HepG2 (cell line): ENCODE results near the gene SIAH1. TPM values are rescaled to one million over a fixed set of nuclear protein-coding genes. Genes with fewer than 3 reads are reported as not detected.
"Not testable (repeated sequence)": the region's sequence is repeated elsewhere in the genome, so short reads cannot be mapped to it uniquely, and the experiment has no call there.

Source experiments
- ATAC-seq: fragments of 200-7000 bp; cut with Tn5 transposase; 3 replicates; pipeline ENCODE4 v1.9.1; 2020; ENCODE audit warnings: mild to moderate bottlenecking, moderate library complexity
- BruUV-seq: library from RNA; stranded (reverse); fragments of 400-500 nt; replicated peaks from 2 replicates; lab custom pipeline; 2021; lab: Mats Ljungman, UMichigan
- CTCF ChIA-PET: fragments of 300-600 bp; formaldehyde crosslinking; extraction: SDS; loops from one replicate; lab custom pipeline; 2021; ENCODE audit warnings: low total read pairs, inconsistent platforms, low intra/inter-chr PET ratio; lab: Yijun Ruan, JAX
- POLR2A ChIA-PET: fragments of 350-600 bp; sonication (Branson Sonifier 250); formaldehyde crosslinking; loops from one replicate; lab custom pipeline; 2020; ENCODE audit warnings: antibody characterized with exemption, inconsistent platforms; lab: Yijun Ruan, JAX
- DNase-seq: peaks from one replicate; pipeline ENCODE4 v3.0.0-alpha.2; 2015; ENCODE audit warnings: low spot score
- FAIRE-seq: peaks from 3 replicates; lab custom pipeline; 2011; peaks lifted over from hg19 to GRCh38; lab: Jason Lieb, UNC
- H2AFZ ChIP-seq: one replicate; pipeline ENCODE4 v1.6.1; 2011; ENCODE audit warnings: low read length, inconsistent platforms
- H3K27ac ChIP-seq: fragments of 300-600 bp; 3 replicates; pipeline ENCODE4 v1.8.0; 2011; ENCODE audit warnings: mixed run types, mild to moderate bottlenecking, mixed read lengths, low read length, inconsistent platforms; ENCODE audit not compliant: insufficient read depth; ENCODE audit errors: extremely low read length
- H3K27me3 ChIP-seq, 2 experiments: fragments of 200-600 bp in 1 of 2; 2 replicates in 1 of 2; 3 replicates in 1 of 2; pipeline versions ENCODE4 v1.6.0 to v1.8.0; 2011; ENCODE audit warnings: low read length in 2 of 2, mild to moderate bottlenecking in 2 of 2, moderate library complexity in 2 of 2, inconsistent platforms in 1 of 2; ENCODE audit not compliant: insufficient read depth in 2 of 2, control insufficient read depth in 1 of 2
- H3K36me3 ChIP-seq, 2 experiments: fragments of 200-600 bp in 1 of 2; replicated peaks in 1 of 2; 2 replicates in 1 of 2; 3 replicates in 1 of 2; pipeline versions ENCODE4 v1.5.1 to v1.8.0; 2011; ENCODE audit warnings: low read length in 2 of 2, inconsistent platforms in 1 of 2; ENCODE audit not compliant: insufficient read depth in 2 of 2, control insufficient read depth in 1 of 2
- H3K4me1 ChIP-seq: 2 replicates; pipeline ENCODE4 v1.5.1; 2012; ENCODE audit warnings: low read length, inconsistent platforms; ENCODE audit not compliant: insufficient read depth
- H3K4me2 ChIP-seq: 2 replicates; pipeline ENCODE4 v1.6.0; 2011; ENCODE audit warnings: low read depth, low read length, inconsistent platforms
- H3K4me3 ChIP-seq, 3 experiments: fragments of 200-600 bp in 1 of 3; sonication (generic), shearing (Covaris generic) in 1 of 3; replicated peaks in 1 of 3; 2 replicates each; pipeline ENCODE4 v1.5.1; 2011 to 2016; ENCODE audit warnings: low read length in 3 of 3, inconsistent platforms in 2 of 3, low read depth in 2 of 3, mild to moderate bottlenecking in 2 of 3, control low read depth in 1 of 3, mixed read lengths in 1 of 3; ENCODE audit not compliant: insufficient read depth in 1 of 3
- H3K79me2 ChIP-seq: one replicate; pipeline ENCODE4 v1.6.1; 2011; ENCODE audit warnings: low read length, inconsistent platforms; ENCODE audit not compliant: insufficient read depth
- H3K9ac ChIP-seq: 2 replicates; pipeline ENCODE4 v1.6.0; 2011; ENCODE audit warnings: mild to moderate bottlenecking, low read depth, low read length, inconsistent platforms; ENCODE audit not compliant: insufficient read depth
- H3K9me3 ChIP-seq: 2 replicates; pipeline ENCODE4 v1.5.1; 2012; ENCODE audit warnings: mild to moderate bottlenecking, low read length
- H4K20me1 ChIP-seq: 2 replicates; pipeline ENCODE4 v1.6.0; 2011; ENCODE audit warnings: inconsistent platforms, mild to moderate bottlenecking, low read length, moderate library complexity; ENCODE audit not compliant: insufficient read depth
- GLI4 ChIP-seq: sonication (generic); formaldehyde crosslinking; IDR thresholded peaks from 2 replicates; pipeline ENCODE4 v1.5.1; 2020; ENCODE audit warnings: missing genetic modification reagents, mild to moderate bottlenecking, moderate library complexity, borderline replicate concordance
- HNRNPL ChIP-seq: fragments of 200-400 bp; formaldehyde crosslinking; IDR thresholded peaks from 2 replicates; pipeline ENCODE4 v1.6.1; 2017; ENCODE audit warnings: mild to moderate bottlenecking, low read depth, low read length
- IRX3 ChIP-seq: sonication (generic); formaldehyde crosslinking; IDR thresholded peaks from 2 replicates; pipeline ENCODE4 v1.8.1; 2023; ENCODE audit warnings: mild to moderate bottlenecking, low read depth, missing genetic modification reagents, borderline replicate concordance
- ISX ChIP-seq: sonication (generic); formaldehyde crosslinking; conservative IDR thresholded peaks from 2 replicates; pipeline ENCODE4 v1.5.0; 2020; ENCODE audit warnings: missing genetic modification reagents
- MAFG ChIP-seq: sonication (generic); formaldehyde crosslinking; IDR thresholded peaks from 2 replicates; pipeline ENCODE4 v1.5.1; 2020; ENCODE audit warnings: mild to moderate bottlenecking, missing genetic modification reagents
- MTA1 ChIP-seq: sonication (generic); formaldehyde crosslinking; IDR thresholded peaks from 2 replicates; pipeline ENCODE4 v1.4.0; 2020; ENCODE audit warnings: missing genetic modification reagents, mild to moderate bottlenecking, borderline replicate concordance
- REPIN1 ChIP-seq: sonication (generic); formaldehyde crosslinking; IDR thresholded peaks from 2 replicates; pipeline ENCODE4 v1.8.0; 2022; ENCODE audit warnings: missing genetic modification reagents, low read depth, mild to moderate bottlenecking, borderline replicate concordance
- SETDB1 ChIP-seq: sonication (generic); formaldehyde crosslinking; IDR thresholded peaks from 2 replicates; pipeline ENCODE4 v1.5.1; 2020; ENCODE audit warnings: missing genetic modification reagents, mild to moderate bottlenecking, borderline replicate concordance
- ZBTB37 ChIP-seq: sonication (generic); formaldehyde crosslinking; IDR thresholded peaks from 2 replicates; pipeline ENCODE4 v1.4.0; 2020; ENCODE audit warnings: mild to moderate bottlenecking, missing genetic modification reagents
- ZBTB4 ChIP-seq: sonication (generic); formaldehyde crosslinking; IDR thresholded peaks from 2 replicates; pipeline ENCODE4 v1.4.0; 2020; ENCODE audit warnings: missing genetic modification reagents, mild to moderate bottlenecking, borderline replicate concordance
- ZNF101 ChIP-seq: sonication (generic); formaldehyde crosslinking; IDR thresholded peaks from 2 replicates; pipeline ENCODE4 v1.4.0; 2020; ENCODE audit warnings: mild to moderate bottlenecking, low read depth, missing genetic modification reagents, borderline replicate concordance
- ZNF614 ChIP-seq: IDR thresholded peaks from 2 replicates; pipeline ENCODE4 v1.6.1; 2018; ENCODE audit warnings: missing biosample characterization, missing genetic modification reagents, inconsistent platforms, borderline replicate concordance
- WGBS: methylation state at CpG from one replicate; pipeline ENCODE4 v1.1.6; 2017; ENCODE audit warnings: low lambda C conversion rate; 5-methylcytosine and 5-hydroxymethylcytosine counted together
- in situ Hi-C: cut with HindIII; loops from 2 replicates; pipeline ENCODE4 v1.10.0; 2017; ENCODE audit warnings: low pct_unique_long_range_greater_than_20kb; ENCODE audit not compliant: extremely low pct_ligation_motif_present
- intact Hi-C: fragments of 100-400 bp; cut with micrococcal nuclease; formaldehyde crosslinking; loops from one replicate; pipeline ENCODE4 v1.10.0; 2022; ENCODE audit not compliant: unreplicated experiment
- polyA plus RNA-seq, 8 experiments: library from polyadenylated mRNA; depleted of rRNA in 3 of 8; stranded (reverse) in 7 of 8; unstranded in 1 of 8; fragments of >200 nt; fragmentation: Illumina TruSeq in 4 of 8; extraction: Trizol in 4 of 8; gene quantifications; 2 replicates each; pipeline versions ENCODE4 v1.2.1 to v1.2.3, GENCODE V29; 2011 to 2016; ENCODE audit warnings: low read depth in 4 of 8, missing spikeins in 1 of 8, mixed read lengths in 1 of 8; ENCODE audit not compliant: insufficient read depth in 1 of 8
- total RNA-seq, 5 experiments: library from RNA; depleted of rRNA; stranded (reverse); fragments of >200 nt; fragmentation: Illumina TruSeq; extraction: Trizol; gene quantifications; 2 replicates each; pipeline ENCODE4 v1.2.3, GENCODE V29; 2016; ENCODE audit warnings: low read depth in 1 of 5
- TF ChIP-seq, protein P1 (sequence below): sonication (generic); formaldehyde crosslinking; IDR thresholded peaks from 2 replicates; pipeline ENCODE4 v1.5.0; 2020; ENCODE audit warnings: missing genetic modification reagents

SIAH1 gene
- total and polyA plus RNA-seq, 2 of the 13 experiments (the other 11 are each of a cell fraction or from before 2014, with no cell fraction given): 16.0 to 28.6 TPM

- H3K4me2 ChIP-seq: no peak overlapping the region
- no peak for FAIRE-seq
- peaks cover 86% of the 10 kb centered on the region for H4K20me1 ChIP-seq
Measured at GRCh38 chr16:48378276-48378675, 6.9 kb downstream of the SIAH1 start.

GRCh38 chr16:48377301-48377700 lies 7.9 kb downstream of the SIAH1 start:
- BruUV-seq, H3K4me2 ChIP-seq, intact Hi-C loops, DNase-seq, in situ Hi-C loops, H2AFZ ChIP-seq, FAIRE-seq, ATAC-seq, H3K9ac ChIP-seq, H3K9me3 ChIP-seq, H3K4me3 ChIP-seq, H3K36me3 ChIP-seq, H3K27ac ChIP-seq, CTCF ChIA-PET, H3K27me3 ChIP-seq: not testable (repeated sequence)
- Histone ChIP-seq H3K79me2 (peaks cover 97% of the 10 kb centered on the region), H4K20me1 (peaks cover 83% of the 10 kb centered on the region), H3K4me1 (peaks cover 72% of the 10 kb centered on the region)
- POLR2A ChIA-PET: interaction anchor here (3.2 kb wide), 1 partner anchor 11 kb away, joined by 10 read pairs; no protein-coding TSS in a partner anchor
- WGBS: 95% methylated on average over 7 of the region's 7 CpGs

More at GRCh38 chr16:48378276-48378675, 6.9 kb downstream of the SIAH1 start:
- ChIA-PET POLR2A (interaction anchor here (3.2 kb wide), 1 partner anchor 12 kb away, joined by 10 read pairs; no protein-coding TSS in a partner anchor), CTCF (no interaction called here)
- in situ Hi-C loops (no loop called here), intact Hi-C loops (no loop called here)
- DNase-seq (no peak), ATAC-seq (no peak)
- Histone ChIP-seq H3K9me3 (no peaks in the 10 kb centered on the region), H3K27ac (no peak overlapping the region), H3K4me3 (no peak overlapping the region), H3K36me3 (no peaks in the 10 kb centered on the region), H2AFZ (no peak overlapping the region), H3K79me2 (peaks cover 97% of the 10 kb centered on the region), H3K4me1 (peaks cover 81% of the 10 kb centered on the region), H3K27me3 (no peaks in the 10 kb centered on the region), H3K9ac (no peak overlapping the region)
- 95% methylated on average over 5 of the region's 5 CpGs for WGBS
- BruUV-seq: no TSS peak
- TF ChIP-seq SETDB1 (CRISPR knock-in tag) (no peak), IRX3 (no peak), GLI4 (CRISPR knock-in tag) (no peak), MAFG (CRISPR knock-in tag) (no peak), ZNF614 (CRISPR knock-in tag) (no peak), ZNF101 (no peak), ZBTB4 (CRISPR knock-in tag) (no peak), REPIN1 (CRISPR knock-in tag) (no peak), MTA1 (no peak), ISX (CRISPR knock-in tag) (no peak), HNRNPL (no peak), ZBTB37 (CRISPR knock-in tag) (no peak)
- TF ChIP-seq, protein P1, sequence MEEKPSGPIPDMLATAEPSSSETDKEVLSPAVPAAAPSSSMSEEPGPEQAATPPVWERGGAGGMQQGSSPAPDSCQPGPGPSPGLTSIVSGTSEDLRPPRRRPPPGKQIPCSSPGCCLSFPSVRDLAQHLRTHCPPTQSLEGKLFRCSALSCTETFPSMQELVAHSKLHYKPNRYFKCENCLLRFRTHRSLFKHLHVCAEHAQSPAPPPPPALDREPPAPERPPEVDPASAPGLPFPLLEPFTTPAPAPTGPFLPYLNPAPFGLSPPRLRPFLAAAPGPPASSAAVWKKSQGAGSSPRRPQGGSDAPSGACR: no peak
